GM18909 (cell line): Measurements from ENCODE around the gene BTF3.
"Not testable (repeated sequence)": the region's sequence is repeated elsewhere in the genome, so short reads cannot be mapped to it uniquely, and the experiment has no call there.

ENCODE experiments used
- ATAC-seq: cut with Tn5 transposase; IDR thresholded peaks from one replicate; pipeline ENCODE4 v1.9.1; 2021; ENCODE audit warnings: mild to moderate bottlenecking; ENCODE audit not compliant: unreplicated experiment, poor library complexity

BTF3 gene

DNA sequence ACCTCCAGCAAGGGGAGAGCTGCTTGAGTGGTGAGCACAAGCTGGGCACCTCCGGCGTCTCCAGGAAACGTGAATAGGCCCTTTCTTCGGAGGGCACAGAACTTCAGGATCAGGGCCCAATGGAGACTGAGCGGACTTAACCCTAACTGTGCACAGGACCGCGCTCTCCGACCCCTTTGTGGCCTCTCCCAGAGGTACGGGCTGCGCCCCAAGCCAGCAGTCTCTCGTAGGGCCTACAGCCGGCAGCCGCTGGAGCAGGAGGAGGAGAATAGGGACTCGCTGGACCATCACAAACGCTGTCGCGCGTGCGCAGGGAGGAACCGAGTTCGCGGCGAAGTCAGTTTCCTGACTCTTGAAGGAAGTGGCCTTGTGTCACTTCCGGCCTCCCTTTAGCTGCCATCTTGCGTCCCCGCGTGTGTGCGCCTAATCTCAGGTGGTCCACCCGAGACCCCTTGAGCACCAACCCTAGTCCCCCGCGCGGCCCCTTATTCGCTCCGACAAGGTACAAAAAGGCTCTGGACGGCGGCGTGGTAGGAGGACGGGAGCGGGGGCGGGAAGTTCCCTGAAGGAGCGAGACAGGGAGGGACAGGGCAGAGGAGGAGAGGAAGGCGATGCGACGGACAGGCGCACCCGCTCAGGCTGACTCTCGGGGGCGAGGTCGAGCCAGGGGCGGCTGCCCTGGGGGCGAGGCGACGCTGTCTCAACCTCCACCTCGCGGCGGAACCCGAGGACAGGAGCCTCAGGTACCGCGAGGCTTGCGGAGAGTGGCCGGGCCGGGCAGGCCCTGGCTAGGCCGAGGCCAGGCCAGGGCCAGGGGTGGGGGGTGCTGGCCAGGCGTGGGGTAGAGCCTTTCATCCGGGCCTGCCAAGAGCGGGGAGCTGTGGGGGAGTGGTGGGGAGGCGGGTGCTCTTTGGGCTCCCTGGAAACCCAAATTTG is at the start of gene BTF3:
BTF3 (plus strand) TSS at position 386 of the 936 bp plus-strand sequence; CDS start at position 612, 226 bp downstream.
- peak; percentile 97 for ATAC-seq

DNA sequence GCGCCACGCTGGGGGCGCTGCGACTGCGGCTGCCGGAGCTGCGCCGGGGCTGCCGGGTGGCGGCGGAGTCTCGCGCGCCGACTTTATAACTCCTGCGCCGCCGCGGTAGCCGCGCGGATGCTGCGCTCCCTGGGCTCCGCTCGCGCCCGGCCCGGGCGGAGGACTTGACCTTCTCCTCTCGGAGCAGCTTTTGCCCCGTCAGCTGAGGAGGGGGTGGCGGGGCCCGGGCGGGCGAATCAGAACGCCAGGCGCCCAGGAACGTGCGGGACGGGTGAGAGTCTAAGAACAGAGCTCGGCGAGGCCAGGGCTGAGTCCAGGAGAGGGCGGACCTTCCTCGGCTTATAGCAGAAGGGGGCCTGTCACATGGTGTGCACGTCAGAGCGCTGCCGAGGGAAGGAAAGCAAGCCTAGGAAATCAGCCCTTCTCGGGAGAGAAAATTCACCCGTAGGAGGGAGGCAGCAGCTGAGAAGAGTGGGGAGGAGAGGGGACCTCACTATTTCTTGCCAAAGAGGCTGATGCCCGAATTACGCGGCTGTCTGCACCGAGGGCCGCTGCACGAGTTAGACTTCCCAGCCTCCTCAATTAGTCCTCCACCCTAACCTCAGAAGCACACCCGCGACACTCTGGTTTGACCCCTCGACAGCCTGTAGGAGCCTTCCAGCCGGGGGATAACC is 49.6 kb upstream of the BTF3 start, which contains the start of gene FOXD1:
FOXD1 (minus strand) TSS at position 315 of the 674 bp plus-strand sequence. CDS start 415 bp downstream, outside the sequence.
- ATAC-seq: no peak

DNA sequence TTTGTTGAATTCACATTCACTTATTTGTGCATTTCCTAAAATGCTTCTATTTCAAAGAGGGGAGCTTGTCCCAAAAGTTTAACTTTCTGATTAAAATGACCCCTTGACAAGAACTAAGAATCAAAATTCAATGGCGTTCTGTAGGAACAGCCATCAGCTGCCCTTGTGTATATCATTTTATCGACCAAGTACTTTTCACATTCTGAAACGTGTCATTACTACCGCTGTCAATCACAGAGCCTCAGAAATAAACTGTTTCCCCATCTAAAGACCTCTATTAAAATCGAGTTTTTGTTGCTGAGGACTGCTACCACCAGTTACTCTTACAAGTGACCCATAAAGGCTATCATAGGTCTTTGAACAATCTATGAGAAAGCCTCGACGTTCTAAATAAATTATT is 48.1 kb upstream of the BTF3 start:
- ATAC-seq: no peak

DNA sequence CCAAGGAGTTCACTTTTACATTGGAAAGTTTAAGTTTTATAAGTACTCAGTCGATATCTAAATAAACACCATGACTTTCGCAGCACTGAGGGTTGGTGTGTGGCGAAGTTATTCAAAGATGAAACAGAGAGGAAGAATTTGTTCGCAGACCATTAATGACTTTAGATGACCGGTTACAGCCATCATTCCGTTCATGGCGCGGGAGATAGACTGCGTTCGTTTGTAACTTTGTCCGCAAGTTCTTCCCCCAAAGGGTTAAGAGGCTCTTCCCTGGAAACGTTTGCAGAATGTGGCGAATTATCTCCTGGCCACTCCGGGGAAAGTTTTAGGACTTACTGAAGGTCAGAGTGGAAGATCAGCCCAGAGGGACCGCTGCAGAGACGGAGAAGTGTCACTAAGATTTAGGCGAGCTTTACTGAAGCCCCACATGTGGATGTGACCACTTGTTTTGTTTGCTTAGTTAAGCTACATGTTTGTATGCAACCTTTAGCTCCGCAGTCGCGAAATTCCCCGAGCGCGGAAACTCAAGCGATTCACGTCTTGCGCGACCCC is 47.5 kb upstream of the BTF3 start:
- no peak for ATAC-seq

DNA sequence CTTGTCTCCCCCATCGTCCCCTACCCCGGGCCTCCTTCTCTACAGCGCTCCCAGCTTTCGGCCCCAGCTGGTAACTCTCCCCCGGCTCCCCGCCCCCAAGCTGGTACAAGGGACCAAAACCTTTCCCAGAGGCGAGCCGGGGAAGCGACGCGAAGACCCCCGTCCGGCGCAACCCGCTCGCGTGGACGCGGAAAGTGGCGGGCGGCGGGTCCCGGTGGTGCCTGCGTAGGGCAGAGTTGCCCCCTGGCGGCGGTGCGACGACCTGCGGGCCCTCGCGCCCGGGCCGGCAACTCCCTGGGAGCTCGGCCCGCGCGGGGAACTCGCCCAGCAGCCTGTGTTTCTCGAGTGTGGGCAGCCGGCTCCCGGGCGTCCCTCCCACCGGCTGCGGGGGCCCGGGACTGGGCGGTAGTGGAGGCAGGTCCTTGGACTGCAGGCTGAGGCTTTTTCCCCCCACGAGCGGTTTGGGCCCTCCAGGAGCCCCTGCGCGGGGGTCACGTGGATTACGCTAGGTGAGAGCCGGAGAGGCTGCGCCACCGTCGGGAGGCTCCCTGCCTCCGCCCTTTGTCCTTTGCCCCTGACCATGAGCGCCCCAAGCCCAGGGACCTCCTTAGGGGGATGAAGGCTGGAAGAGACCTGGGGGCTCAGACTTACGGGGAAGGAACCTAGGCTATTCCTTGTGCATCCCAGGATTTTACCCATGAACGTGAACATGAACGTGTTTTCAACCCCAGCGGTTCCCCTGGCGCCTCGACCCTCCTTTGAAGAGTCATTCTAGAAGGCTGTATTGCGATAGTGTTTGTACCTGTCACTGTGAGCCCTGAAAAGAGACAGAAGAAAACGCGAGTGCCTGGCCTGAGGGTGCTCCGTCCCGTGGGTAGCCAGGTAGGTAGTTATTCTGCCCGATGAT is 46.8 kb upstream of the BTF3 start:
- no peak for ATAC-seq

DNA sequence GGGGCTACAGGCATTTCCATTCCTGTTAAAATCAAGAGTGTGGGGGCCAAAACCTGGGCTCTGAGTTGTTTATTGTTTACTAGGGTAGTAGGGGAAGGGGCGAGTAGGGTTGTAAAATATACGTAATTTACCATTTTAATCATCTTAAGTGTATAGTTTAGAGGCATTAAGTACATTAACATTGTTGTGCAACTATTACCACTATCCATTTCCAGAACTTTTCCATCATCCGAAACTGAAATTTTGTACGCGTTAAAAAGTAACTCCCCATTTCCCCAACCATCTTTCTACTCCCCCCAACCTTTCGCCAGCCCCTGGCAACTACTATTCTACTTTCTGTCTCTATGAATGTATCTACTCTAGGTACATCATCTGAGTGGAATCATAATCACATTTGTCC is 46.0 kb upstream of the BTF3 start:
- ATAC-seq: no peak

DNA sequence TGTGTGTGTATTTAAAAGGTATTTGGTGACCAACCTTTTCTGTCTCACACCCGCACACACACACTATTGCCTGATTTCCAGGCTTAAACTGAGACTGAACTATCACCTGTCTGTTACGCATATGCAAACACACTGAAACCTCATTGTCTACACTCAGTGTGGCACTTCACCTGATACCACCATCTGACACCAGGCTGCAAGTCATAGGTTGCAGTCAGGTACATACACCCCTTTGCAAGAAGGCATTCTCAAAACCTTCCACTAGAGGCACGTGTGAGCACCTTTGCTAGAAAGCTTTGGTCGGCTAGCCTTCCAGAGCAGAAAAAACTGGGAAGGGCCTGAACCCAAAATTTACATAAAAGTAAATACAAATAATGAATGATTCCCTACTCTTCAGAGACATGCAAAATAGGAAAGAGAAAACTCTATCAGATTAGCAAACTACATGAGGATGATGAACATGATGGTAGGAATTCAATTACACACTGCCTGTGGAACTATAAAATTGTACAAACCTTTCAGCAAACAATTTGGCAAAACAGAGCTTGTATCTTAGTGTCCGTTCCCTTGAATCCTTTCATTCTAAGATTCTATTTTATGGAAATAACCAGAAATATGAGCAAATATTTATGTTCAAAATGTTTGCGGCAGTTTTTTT is 43.7 kb upstream of the BTF3 start:
- peak; percentile 70 for ATAC-seq

DNA sequence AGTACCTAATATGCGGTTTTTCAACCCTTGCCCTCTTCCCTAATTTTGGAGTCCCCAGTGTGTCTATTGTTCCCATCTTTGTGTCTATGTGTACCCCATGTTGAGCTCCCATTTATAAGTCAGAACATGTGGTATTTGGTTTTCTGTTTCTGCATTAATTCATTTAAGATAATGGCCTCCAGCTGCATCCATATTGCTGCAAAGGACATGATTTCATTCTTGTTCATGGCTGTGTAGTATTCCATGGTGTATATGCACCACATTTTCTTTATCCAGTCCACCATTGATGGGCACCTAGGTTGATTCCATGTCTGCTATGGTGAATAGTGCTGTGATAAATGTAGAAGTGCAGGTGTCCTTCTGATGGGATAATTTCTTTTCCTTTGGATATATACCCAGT is 41.8 kb upstream of the BTF3 start:
- ATAC-seq: not testable (repeated sequence)

DNA sequence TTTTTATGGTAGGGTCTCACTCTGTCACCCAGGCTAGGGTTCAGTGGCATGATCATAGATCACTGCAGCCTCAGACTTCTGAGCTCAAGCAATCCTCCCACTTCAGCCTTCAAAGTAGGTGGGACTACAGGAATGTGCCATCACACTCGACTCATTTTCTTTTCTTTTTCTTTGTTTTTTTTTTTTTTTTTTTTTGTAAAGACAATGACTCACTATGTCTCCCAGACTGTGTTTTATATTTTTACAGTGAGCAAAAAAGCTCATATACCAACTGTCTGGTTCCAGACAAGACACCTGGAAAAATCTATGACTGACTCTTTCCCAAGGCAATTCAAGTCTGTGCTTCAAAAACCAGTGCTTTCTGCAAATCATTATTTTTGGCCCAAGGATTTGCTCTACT is 38.9 kb upstream of the BTF3 start:
- ATAC-seq: no peak

DNA sequence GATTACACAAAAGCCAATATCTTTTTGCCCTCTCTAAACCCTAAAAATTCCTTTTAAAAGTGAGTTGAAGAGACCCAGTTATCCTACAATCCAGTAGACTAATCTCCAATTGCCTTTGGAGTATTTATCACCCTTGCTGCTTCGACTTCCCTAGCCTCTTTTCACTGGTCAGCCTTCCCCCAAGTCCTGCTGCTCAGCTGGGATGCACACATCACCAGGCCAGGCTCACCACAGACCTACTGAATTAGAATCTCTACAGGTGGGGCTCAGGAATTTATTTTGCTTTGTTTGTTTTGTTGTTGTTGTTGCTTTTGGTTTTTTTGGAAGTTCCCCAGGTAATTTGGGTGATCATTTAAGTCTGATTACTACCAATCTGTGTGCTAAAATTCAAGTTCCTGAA is 38.1 kb upstream of the BTF3 start:
- no peak for ATAC-seq

DNA sequence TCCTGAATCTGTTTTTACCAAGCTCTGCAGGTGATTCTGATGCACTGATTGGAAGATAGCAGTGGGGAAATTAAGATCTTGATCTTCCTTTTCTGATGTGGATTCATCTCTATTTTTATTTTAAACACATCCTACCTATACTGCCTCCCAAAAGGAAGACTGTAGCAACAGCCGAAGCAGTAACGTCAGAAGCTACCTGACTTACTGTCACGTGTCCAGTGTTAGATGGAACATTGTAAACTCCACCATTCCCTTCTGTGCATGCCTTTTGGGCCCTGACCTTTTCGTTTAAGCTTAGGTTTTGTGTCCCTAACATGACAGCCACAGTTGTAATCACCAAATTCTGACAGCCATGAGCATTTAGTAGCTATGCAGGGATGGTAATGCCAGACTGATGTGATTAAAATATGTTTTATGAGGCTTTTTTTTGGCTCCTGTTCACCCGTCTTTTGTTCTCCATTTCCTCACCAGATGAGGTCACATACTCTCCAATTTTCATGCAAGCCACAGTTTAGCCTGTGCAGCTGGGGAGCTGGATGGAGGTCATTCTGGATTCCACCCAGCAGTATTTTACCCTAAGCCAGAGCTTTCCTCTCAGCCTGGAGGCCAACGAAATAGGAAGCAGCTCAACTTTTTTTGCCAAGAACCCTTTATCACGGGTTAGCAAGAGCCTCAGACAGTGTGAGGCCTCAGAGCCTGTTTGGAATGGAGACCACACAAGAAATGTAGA is 34.1 kb upstream of the BTF3 start:
- no peak for ATAC-seq

DNA sequence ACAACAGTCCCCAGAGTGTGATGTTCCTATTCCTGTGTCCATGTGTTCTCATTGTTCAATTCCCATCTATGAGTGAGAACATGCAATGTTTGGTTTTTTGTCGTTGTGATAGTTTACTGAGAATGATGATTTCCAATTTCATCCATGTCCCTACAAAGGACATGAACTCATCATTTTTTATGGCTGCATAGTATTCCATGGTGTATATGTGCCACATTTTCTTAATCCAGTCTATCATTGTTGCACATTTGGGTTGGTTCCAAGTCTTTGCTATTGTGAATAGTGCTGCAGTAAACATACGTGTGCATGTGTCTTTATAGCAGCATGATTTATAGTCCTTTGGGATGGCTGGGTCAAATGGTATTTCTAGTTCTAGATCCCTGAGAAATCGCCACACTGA is 29.6 kb upstream of the BTF3 start:
- ATAC-seq: not testable (repeated sequence)

DNA sequence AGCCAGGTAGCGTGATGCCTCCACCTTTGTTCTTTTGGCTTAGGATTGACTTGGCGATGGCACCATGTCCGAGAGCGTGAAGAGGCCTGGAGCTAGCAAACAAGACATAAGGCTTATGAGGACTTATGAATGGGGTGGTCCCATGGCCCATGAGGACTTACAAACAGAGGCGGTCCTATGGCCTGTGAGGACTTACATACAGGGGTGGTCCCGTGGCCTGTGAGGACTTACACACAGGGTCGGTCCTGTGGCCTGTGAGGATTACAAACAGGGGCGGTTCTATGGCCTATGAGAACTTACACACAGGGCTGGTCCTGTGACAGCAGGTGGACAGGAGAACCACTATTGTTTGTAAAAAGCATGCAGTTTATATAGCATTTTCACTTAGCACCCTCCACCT is 28.4 kb upstream of the BTF3 start:
- ATAC-seq: no peak

DNA sequence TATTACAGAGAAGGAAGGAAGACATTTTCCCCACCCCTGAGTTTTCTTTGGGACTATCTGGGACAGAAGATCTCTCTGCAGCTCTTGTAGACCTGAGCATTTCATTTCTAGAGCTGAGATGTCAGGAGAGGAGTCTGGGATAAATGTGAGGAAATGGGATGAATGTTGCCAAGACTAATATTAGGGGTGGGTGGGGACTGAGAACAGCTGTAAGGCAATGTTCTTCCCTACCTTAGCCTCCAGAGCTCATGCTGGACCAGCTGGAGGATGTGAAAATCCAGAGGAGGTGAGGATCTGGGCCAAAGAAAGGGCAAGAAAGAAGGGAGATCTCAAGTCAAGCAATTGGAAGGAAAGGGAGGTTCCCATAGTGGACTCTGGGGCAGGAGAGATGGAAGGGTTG is 26.6 kb upstream of the BTF3 start:
- no peak for ATAC-seq

DNA sequence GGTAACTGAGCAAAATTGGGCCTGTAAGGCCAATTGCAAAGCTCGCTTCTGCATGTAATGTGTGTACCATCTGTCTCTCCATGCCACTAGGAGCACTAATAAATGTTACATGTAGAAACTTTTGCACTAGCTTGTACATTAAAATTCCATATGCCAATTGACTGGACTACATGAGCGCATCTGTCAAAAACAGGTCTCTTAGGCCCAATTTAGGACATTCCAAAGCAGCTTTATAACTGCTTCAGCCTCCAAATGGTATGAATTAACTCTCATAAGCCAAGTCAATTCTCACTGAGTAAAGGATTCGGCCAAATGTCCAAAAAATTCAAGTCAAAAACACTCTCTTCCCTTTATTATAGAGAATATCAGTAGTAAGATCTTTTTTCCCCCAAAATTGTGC is 26.1 kb upstream of the BTF3 start:
- ATAC-seq: no peak

DNA sequence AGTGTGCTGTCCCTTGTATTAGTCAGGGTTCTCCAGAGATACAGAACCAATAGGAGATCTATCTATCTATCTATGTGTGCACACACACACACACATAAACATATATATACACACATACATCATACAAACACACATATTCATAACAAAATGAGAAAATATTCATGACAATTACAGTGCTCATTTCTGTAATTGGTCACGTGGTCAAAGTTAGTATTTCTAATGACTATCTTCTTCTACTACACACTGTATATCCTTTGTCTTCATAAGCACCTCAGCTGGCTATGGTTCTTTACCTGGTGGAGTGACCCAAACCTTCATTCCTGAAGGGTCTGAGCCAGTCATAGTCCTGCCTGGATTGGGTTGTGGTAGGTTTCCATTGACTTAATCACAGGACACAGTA is 17.7 kb upstream of the BTF3 start:
- no peak for ATAC-seq

DNA sequence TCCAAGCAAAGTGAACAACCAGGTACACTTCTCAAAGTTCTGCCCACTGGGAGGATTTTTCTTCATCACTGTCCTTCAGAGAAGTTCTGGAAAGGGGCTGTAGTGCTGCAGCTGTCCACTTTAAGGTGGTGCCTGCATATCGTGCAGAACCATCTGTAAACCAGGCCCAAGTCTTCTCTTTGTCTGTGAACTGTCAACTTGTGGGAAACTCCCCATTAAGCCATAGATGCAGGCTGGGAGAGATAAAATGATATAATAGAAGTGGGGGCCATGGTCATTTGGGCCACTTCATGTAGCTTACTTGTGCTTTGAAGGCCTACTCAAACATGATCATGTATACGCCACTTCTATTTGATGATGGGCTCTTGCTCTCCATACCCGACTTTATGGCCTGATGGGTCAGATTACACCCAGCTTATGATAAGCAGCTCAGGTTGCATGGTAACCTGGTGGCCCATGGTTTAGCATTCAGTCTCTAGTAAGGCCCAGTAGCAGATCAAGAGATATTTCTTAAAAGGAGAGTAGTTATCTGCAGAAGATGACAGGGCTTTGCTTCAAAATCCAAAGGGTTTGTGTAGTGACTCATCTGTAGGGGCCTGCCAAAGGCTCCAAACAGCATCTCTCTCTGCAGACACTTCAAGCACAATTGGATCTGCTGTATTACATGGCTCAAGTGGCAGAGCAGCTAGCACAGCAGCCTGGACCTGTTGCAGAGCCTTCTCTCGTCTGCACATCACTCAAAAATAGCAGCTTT is 15.7 kb upstream of the BTF3 start:
- no peak for ATAC-seq

DNA sequence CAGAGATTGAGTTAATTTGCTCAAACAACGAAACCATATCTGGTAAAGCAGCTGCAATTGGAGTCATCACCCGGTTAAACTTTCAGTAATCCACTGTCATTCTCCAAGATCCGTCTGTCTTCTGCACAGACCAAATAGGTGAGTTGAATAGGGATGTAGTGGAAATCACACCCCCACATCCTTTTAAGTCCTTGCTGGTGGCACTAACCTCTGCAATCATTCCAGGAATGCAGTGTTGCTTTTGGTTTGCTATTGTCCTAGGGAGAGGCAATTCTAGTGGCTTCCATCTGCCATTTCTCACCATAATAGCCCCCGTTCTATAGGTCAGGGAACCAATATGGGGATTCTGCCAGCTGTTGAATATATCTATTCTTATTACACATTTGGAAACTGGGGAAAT is 14.6 kb upstream of the BTF3 start:
- ATAC-seq: no peak
